Trophoblast cell (in vitro differentiated cells and primary cell): ENCODE results near the gene INPP4A. TPM values are rescaled to one million over a fixed set of nuclear protein-coding genes. Genes with fewer than 3 reads are reported as not detected.

Experiments
- DNase-seq, 2 donors: peaks; one replicate each; pipeline ENCODE4 v3.0.0-alpha.2; 2016
- H2AFZ ChIP-seq: 2 replicates; pipeline ENCODE4 v1.6.1; 2013; ENCODE audit warnings: low read length, moderate library complexity, mild to moderate bottlenecking; ENCODE audit not compliant: insufficient read depth, poor library complexity
- H2AK5ac ChIP-seq: 2 replicates; pipeline ENCODE4 v1.6.1; 2013; ENCODE audit warnings: mild to moderate bottlenecking, low read length
- H2BK120ac ChIP-seq: 2 replicates; pipeline ENCODE4 v1.6.1; 2013; ENCODE audit warnings: low read length, mild to moderate bottlenecking, moderate library complexity; ENCODE audit not compliant: insufficient read depth, poor library complexity
- H2BK12ac ChIP-seq: 2 replicates; pipeline ENCODE4 v1.6.1; 2013; ENCODE audit warnings: mild to moderate bottlenecking, low read length, moderate library complexity
- H2BK5ac ChIP-seq: 2 replicates; pipeline ENCODE4 v1.6.1; 2013; ENCODE audit warnings: low read length, low read depth, moderate library complexity, mild to moderate bottlenecking; ENCODE audit not compliant: poor library complexity
- H3K14ac ChIP-seq: 2 replicates; pipeline ENCODE4 v1.6.1; 2013; ENCODE audit warnings: mild to moderate bottlenecking, low read length
- H3K18ac ChIP-seq: 2 replicates; pipeline ENCODE4 v1.6.1; 2013; ENCODE audit warnings: mild to moderate bottlenecking, low read length
- H3K23ac ChIP-seq: 2 replicates; pipeline ENCODE4 v1.6.1; 2013; ENCODE audit warnings: low read length
- H3K27ac ChIP-seq: 2 replicates; pipeline ENCODE4 v1.5.1; 2013; ENCODE audit warnings: low read depth, mild to moderate bottlenecking, inconsistent platforms, low read length, moderate library complexity
- H3K27me3 ChIP-seq: 2 replicates; pipeline ENCODE4 v1.6.1; 2013; ENCODE audit warnings: inconsistent platforms, mild to moderate bottlenecking, low read length, moderate library complexity; ENCODE audit not compliant: insufficient read depth
- H3K36me3 ChIP-seq, 2 experiments: 1 replicate in 1 of 2; 2 replicates in 1 of 2; pipeline ENCODE4 v1.6.1; 2013; ENCODE audit warnings: low read length in 2 of 2, mild to moderate bottlenecking in 2 of 2, moderate library complexity in 1 of 2; ENCODE audit not compliant: insufficient read depth in 2 of 2, control insufficient read depth in 1 of 2
- H3K4ac ChIP-seq: 2 replicates; pipeline ENCODE4 v1.6.1; 2013; ENCODE audit warnings: low read depth, mild to moderate bottlenecking, low read length, moderate library complexity
- H3K4me1 ChIP-seq, 2 experiments: 1 replicate in 1 of 2; 2 replicates in 1 of 2; pipeline ENCODE4 v1.6.1; 2013; ENCODE audit warnings: low read length in 2 of 2, mild to moderate bottlenecking in 2 of 2, moderate library complexity in 1 of 2; ENCODE audit not compliant: insufficient read depth in 2 of 2, control insufficient read depth in 1 of 2
- H3K4me2 ChIP-seq: 2 replicates; pipeline ENCODE4 v1.6.1; 2013; ENCODE audit warnings: inconsistent platforms, mild to moderate bottlenecking, low read length, moderate library complexity
- H3K4me3 ChIP-seq: 2 replicates; pipeline ENCODE4 v1.5.1; 2013; ENCODE audit warnings: mild to moderate bottlenecking, low read depth, low read length, inconsistent platforms
- H3K79me1 ChIP-seq: one replicate; pipeline ENCODE4 v1.6.1; 2013; ENCODE audit warnings: low read length
- H3K79me2 ChIP-seq: 2 replicates; pipeline ENCODE4 v1.6.1; 2013; ENCODE audit warnings: low read length, mild to moderate bottlenecking; ENCODE audit not compliant: control insufficient read depth, insufficient read depth, poor library complexity
- H3K9ac ChIP-seq: 2 replicates; pipeline ENCODE4 v1.6.1; 2013; ENCODE audit warnings: mild to moderate bottlenecking, low read length
- H3K9me3 ChIP-seq: 2 replicates; pipeline ENCODE4 v1.6.1; 2013; ENCODE audit warnings: low read depth, mild to moderate bottlenecking, control low read depth, inconsistent platforms, low read length; ENCODE audit not compliant: insufficient read depth
- H4K12ac ChIP-seq: 2 replicates; pipeline ENCODE4 v1.6.1; 2013; ENCODE audit warnings: low read depth, mild to moderate bottlenecking, low read length, moderate library complexity
- H4K8ac ChIP-seq: 2 replicates; pipeline ENCODE4 v1.6.1; 2013; ENCODE audit warnings: low read depth, mild to moderate bottlenecking, low read length, moderate library complexity
- H4K91ac ChIP-seq: one replicate; pipeline ENCODE4 v1.6.1; 2013; ENCODE audit warnings: low read depth, mild to moderate bottlenecking, low read length, moderate library complexity
- WGBS: extraction: QIAGEN DNeasy Blood & Tissue Kit; methylation state at CpG from one replicate; pipeline ENCODE4 v1.1.7; 2013; ENCODE audit warnings: missing lambda C conversion rate; ENCODE audit not compliant: insufficient read length, insufficient coverage; ENCODE audit errors: extremely low coverage; 5-methylcytosine and 5-hydroxymethylcytosine counted together
- polyA plus RNA-seq: library from polyadenylated mRNA; stranded (reverse); fragments of 200-250 nt; gene quantifications from 2 replicates; pipeline ENCODE4 v1.2.3, GENCODE V29; 2013

INPP4A gene
- polyA plus RNA-seq, result 16.3 TPM in 2 replicates

DNA sequence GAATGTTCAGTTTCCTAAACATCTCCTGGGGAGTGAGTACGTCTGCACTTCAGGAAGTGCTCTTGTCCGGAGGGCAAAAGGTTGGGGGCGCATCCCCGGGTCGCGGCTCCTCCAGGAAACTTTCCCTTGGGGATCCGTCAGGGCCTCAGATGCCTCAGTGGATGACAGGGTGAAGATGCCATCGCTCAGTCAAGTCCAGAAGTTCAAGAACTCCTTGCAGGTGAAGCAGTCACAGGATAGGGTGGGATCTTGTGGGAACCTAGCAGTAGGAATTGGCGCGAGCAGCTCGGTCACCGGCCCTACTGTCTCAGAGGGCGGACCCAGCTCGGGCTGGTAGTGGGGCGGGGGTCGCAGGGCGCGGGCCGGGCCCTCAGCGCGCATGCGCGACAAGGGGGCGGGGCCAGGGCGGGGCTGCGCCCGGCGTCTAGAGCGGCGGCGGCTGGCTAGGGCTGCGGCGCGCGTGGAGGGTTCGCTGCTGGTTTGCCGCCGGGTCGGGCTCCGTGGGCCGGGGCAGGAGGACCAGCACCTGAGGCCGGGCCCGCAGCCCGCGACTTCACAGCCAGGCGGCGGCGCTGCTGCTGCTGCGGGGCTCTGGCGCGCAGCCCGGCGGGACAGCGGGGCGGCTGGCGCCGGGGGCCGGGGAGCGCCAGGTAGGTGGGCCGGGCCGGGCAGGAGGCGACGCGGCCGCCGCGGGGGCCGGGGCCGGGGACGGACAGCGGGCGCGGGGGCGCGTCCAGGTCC lies at the start of gene INPP4A:
Gene INPP4A (plus strand): TSS at position 423 of the 741 bp plus-strand sequence. CDS start 75,191 bp downstream, outside the sequence.
- peaks cover 4 to 8% of the 10 kb centered on the region in 2 experiments for H3K4me1 ChIP-seq
- peak within 1 kb of the TSS; percentile 61 for H2BK5ac ChIP-seq
- H4K91ac ChIP-seq, result peak within 1 kb of the TSS; percentile 71

DNA sequence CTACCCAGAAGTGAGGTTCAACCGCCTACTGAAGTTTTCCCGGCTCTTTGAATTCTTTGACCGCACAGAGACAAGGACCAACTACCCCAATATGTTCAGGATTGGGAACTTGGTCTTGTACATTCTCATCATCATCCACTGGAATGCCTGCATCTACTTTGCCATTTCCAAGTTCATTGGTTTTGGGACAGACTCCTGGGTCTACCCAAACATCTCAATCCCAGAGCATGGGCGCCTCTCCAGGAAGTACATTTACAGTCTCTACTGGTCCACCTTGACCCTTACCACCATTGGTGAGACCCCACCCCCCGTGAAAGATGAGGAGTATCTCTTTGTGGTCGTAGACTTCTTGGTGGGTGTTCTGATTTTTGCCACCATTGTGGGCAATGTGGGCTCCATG lies 48.7 kb upstream of the INPP4A start:
- Histone ChIP-seq H3K4me1 (no peaks in the 10 kb centered on the region), H2AFZ (no peak overlapping the region), H3K79me2 (no peaks in the 10 kb centered on the region), H3K36me3 (no peaks in the 10 kb centered on the region), H3K18ac (no peak overlapping the region), H3K9ac (no peak overlapping the region), H2BK12ac (no peak overlapping the region), H3K23ac (no peak overlapping the region), H2BK120ac (no peak overlapping the region), H3K4ac (no peak overlapping the region), H3K9me3 (peaks cover 9% of the 10 kb centered on the region), H3K27ac (no peak overlapping the region), H3K4me2 (no peak overlapping the region), H3K27me3 (no peaks in the 10 kb centered on the region), H4K12ac (no peak overlapping the region), H2AK5ac (no peak overlapping the region), H4K8ac (no peak overlapping the region), H3K79me1 (no peaks in the 10 kb centered on the region), H3K4me3 (no peak overlapping the region), H2BK5ac (no peak overlapping the region), H4K91ac (no peak overlapping the region), H3K14ac (no peak overlapping the region)
- WGBS, result no CpG with 5 or more reads among the region's 6 CpGs
- no peak for DNase-seq

More for the DNA sequence above, at the start of gene INPP4A:
- Histone ChIP-seq H3K36me3 (no peaks in the 10 kb centered on the region), H3K27ac (peak within 1 kb of the TSS; percentile 59), H3K79me2 (peaks cover 11% of the 10 kb centered on the region), H3K23ac (no peak within 1 kb of the TSS), H4K12ac (peak within 1 kb of the TSS; percentile 70), H4K8ac (peak within 1 kb of the TSS; percentile 83), H2AK5ac (no peak within 1 kb of the TSS), H3K4ac (peak within 1 kb of the TSS; percentile 76), H3K14ac (peak within 1 kb of the TSS; percentile 87), H2AFZ (peak within 1 kb of the TSS; percentile 98), H3K18ac (peak within 1 kb of the TSS; percentile 91), H2BK120ac (peak within 1 kb of the TSS; percentile 84), H3K9me3 (no peaks in the 10 kb centered on the region), H3K79me1 (peaks cover 7% of the 10 kb centered on the region), H3K4me2 (peak within 1 kb of the TSS; percentile 92), H3K9ac (peak within 1 kb of the TSS; percentile 84), H3K4me3 (peak within 1 kb of the TSS; percentile 85), H2BK12ac (peak within 1 kb of the TSS; percentile 46), H3K27me3 (no peaks in the 10 kb centered on the region)
- DNase-seq, result peak; percentile 82 to 86
- no CpG with 5 or more reads among the region's 75 CpGs for WGBS

DNA sequence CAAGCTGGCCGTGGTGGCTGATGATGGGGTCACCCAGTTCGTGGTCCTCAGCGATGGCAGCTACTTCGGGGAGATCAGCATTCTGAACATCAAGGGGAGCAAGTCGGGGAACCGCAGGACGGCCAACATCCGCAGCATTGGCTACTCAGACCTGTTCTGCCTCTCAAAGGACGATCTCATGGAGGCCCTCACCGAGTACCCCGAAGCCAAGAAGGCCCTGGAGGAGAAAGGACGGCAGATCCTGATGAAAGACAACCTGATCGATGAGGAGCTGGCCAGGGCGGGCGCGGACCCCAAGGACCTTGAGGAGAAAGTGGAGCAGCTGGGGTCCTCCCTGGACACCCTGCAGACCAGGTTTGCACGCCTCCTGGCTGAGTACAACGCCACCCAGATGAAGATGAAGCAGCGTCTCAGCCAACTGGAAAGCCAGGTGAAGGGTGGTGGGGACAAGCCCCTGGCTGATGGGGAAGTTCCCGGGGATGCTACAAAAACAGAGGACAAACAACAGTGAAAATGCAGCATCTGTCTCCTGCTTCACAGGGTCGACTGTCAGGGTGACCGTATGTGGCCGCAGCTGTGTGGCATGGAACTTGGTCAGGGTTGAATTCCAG lies 47.8 kb upstream of the INPP4A start:
- Histone ChIP-seq H3K14ac (no peak overlapping the region), H3K9me3 (peaks cover 9% of the 10 kb centered on the region), H3K27me3 (no peaks in the 10 kb centered on the region), H3K18ac (no peak overlapping the region), H2BK12ac (no peak overlapping the region), H3K9ac (no peak overlapping the region), H3K79me2 (no peaks in the 10 kb centered on the region), H3K4me1 (no peaks in the 10 kb centered on the region), H3K4me3 (no peak overlapping the region), H3K36me3 (no peaks in the 10 kb centered on the region), H2AK5ac (no peak overlapping the region), H3K27ac (no peak overlapping the region), H4K91ac (no peak overlapping the region), H3K79me1 (no peaks in the 10 kb centered on the region), H4K12ac (no peak overlapping the region), H4K8ac (no peak overlapping the region), H2BK120ac (no peak overlapping the region), H3K4ac (no peak overlapping the region), H2AFZ (no peak overlapping the region), H2BK5ac (no peak overlapping the region), H3K4me2 (no peak overlapping the region), H3K23ac (no peak overlapping the region)
- no CpG with 5 or more reads among the region's 23 CpGs for WGBS
- no peak for DNase-seq

DNA sequence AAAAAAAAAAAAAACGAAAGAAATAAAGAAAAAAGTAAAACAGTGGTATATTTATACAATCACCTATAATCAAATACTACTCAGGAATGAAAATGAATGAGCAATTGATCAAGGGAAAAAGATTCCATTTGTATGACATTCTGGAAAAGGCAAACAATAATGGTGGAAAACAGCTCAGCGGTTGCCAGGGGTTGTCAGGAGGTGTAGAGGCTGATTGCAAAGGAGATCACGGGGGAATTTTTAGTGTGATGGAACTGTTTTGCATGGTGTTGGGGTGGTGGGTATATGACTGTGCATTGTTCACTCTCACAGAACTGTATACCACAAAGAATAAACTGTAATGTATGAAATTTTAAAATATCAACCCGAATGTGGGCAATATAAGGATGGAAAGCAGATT lies 45.5 kb upstream of the INPP4A start:
- WGBS, result no CpG with 5 or more reads among the region's 4 CpGs
- Histone ChIP-seq H3K4ac (no peak overlapping the region), H3K27ac (no peak overlapping the region)

More for the DNA sequence above, 45.5 kb upstream of the INPP4A start:
- no peak for DNase-seq
- no peaks in the 10 kb centered on the region for H3K4me1 ChIP-seq
- H3K9me3 ChIP-seq, result peaks cover 7% of the 10 kb centered on the region
- H3K9ac ChIP-seq, result no peak overlapping the region
- H2AFZ ChIP-seq, result no peak overlapping the region
- no peak overlapping the region for H3K18ac ChIP-seq
- H3K36me3 ChIP-seq, result no peaks in the 10 kb centered on the region
- H4K8ac ChIP-seq, result no peak overlapping the region
- H2BK120ac ChIP-seq, result no peak overlapping the region
- H3K79me2 ChIP-seq, result no peaks in the 10 kb centered on the region
- H2BK5ac ChIP-seq, result no peak overlapping the region
- no peak overlapping the region for H3K4me2 ChIP-seq
- no peak overlapping the region for H2AK5ac ChIP-seq
- no peaks in the 10 kb centered on the region for H3K27me3 ChIP-seq
- H3K79me1 ChIP-seq, result no peaks in the 10 kb centered on the region
- no peak overlapping the region for H3K4me3 ChIP-seq
- H2BK12ac ChIP-seq, result no peak overlapping the region
- H3K23ac ChIP-seq, result no peak overlapping the region
- H4K12ac ChIP-seq, result no peak overlapping the region
- H3K14ac ChIP-seq, result no peak overlapping the region
- no peak overlapping the region for H4K91ac ChIP-seq
